HEK293 (cell line): ENCODE results near the gene SH3PXD2B.

Experiments
- CTCF ChIA-PET: fragments of 350-600 bp; formaldehyde crosslinking; extraction: SDS; loops from one replicate; lab custom pipeline; 2021; ENCODE audit warnings: antibody characterized with exemption; lab: Yijun Ruan, JAX
- POLR2A ChIA-PET: fragments of 300-600 bp; formaldehyde crosslinking; extraction: SDS; loops from one replicate; lab custom pipeline; 2020; ENCODE audit warnings: antibody characterized with exemption, inconsistent platforms; lab: Yijun Ruan, JAX
- H3K27ac ChIP-seq: fragments of 200-500 bp; sonication (Bioruptor generic); 2 replicates; pipeline ENCODE4 v1.5.1; 2014; ENCODE audit warnings: low read depth, low read length, control low read depth, inconsistent platforms; ENCODE audit errors: extremely low read depth
- H3K36me3 ChIP-seq, 2 experiments: fragments of 200-500 bp in 1 of 2; sonication (Bioruptor generic) in 1 of 2; 1 replicate in 1 of 2; 2 replicates in 1 of 2; pipeline ENCODE4 v1.5.1; 2014 to 2017; ENCODE audit warnings: inconsistent platforms in 2 of 2, low read length in 2 of 2; ENCODE audit not compliant: control insufficient read depth in 2 of 2, insufficient read depth in 1 of 2
- H3K4me1 ChIP-seq: fragments of 200-500 bp; sonication (Bioruptor generic); 2 replicates; pipeline ENCODE4 v1.5.1; 2014; ENCODE audit warnings: mild to moderate bottlenecking, low read length, inconsistent platforms; ENCODE audit not compliant: control insufficient read depth, insufficient read depth
- H3K4me3 ChIP-seq: 2 replicates; pipeline ENCODE4 v1.5.1; 2011; ENCODE audit warnings: low read depth, mild to moderate bottlenecking, control low read depth, low read length, moderate library complexity
- H3K9me3 ChIP-seq: fragments of 200-500 bp; sonication (Bioruptor generic); 2 replicates; pipeline ENCODE4 v1.5.1; 2014; ENCODE audit warnings: low read depth, low read length, inconsistent platforms; ENCODE audit not compliant: control insufficient read depth, insufficient read depth
- GFI1B ChIP-seq: fragments of 450-650 bp; formaldehyde crosslinking; IDR thresholded peaks from 2 replicates; pipeline ENCODE4 v1.5.1; 2016; ENCODE audit warnings: missing biosample characterization, missing genetic modification characterization
- GLI4 ChIP-seq: fragments of 450-650 bp; formaldehyde crosslinking; IDR thresholded peaks from 2 replicates; pipeline ENCODE4 v1.5.1; 2016; ENCODE audit warnings: missing biosample characterization, missing genetic modification characterization
- KLF1 ChIP-seq: fragments of 450-650 bp; formaldehyde crosslinking; IDR thresholded peaks from 2 replicates; pipeline ENCODE4 v1.5.1; 2016; ENCODE audit warnings: missing biosample characterization, missing genetic modification characterization
- MYNN ChIP-seq: fragments of 450-650 bp; formaldehyde crosslinking; IDR thresholded peaks from 2 replicates; pipeline ENCODE4 v1.5.1; 2016; ENCODE audit warnings: missing biosample characterization, missing genetic modification characterization, borderline replicate concordance
- PRDM1 ChIP-seq: fragments of 450-650 bp; formaldehyde crosslinking; IDR thresholded peaks from 2 replicates; pipeline ENCODE4; 2016; ENCODE audit warnings: missing biosample characterization, missing genetic modification characterization
- RBAK ChIP-seq: fragments of 450-650 bp; formaldehyde crosslinking; IDR thresholded peaks from 2 replicates; pipeline ENCODE4 v1.5.1; 2016; ENCODE audit warnings: missing biosample characterization, missing genetic modification characterization
- SCRT1 ChIP-seq: fragments of 450-650 bp; formaldehyde crosslinking; IDR thresholded peaks from 2 replicates; pipeline ENCODE4 v1.5.1; 2016; ENCODE audit warnings: missing biosample characterization, missing genetic modification characterization, borderline replicate concordance
- SCRT2 ChIP-seq: fragments of 450-650 bp; formaldehyde crosslinking; IDR thresholded peaks from 2 replicates; pipeline ENCODE4 v1.5.1; 2016; ENCODE audit warnings: missing biosample characterization, missing genetic modification characterization
- ZEB2 ChIP-seq: fragments of 450-650 bp; formaldehyde crosslinking; IDR thresholded peaks from 2 replicates; pipeline ENCODE4 v1.5.1; 2016; ENCODE audit warnings: missing biosample characterization, missing genetic modification characterization
- ZFP37 ChIP-seq: fragments of 450-650 bp; formaldehyde crosslinking; IDR thresholded peaks from 2 replicates; pipeline ENCODE4 v1.5.1; 2016; ENCODE audit warnings: missing biosample characterization, missing genetic modification characterization
- ZNF132 ChIP-seq: fragments of 450-650 bp; formaldehyde crosslinking; IDR thresholded peaks from 2 replicates; pipeline ENCODE4 v1.5.1; 2017; ENCODE audit warnings: missing biosample characterization, missing genetic modification characterization, borderline replicate concordance
- ZNF169 ChIP-seq: fragments of 450-650 bp; formaldehyde crosslinking; IDR thresholded peaks from 2 replicates; pipeline ENCODE4 v1.5.1; 2016; ENCODE audit warnings: missing biosample characterization, missing genetic modification characterization
- ZNF214 ChIP-seq: fragments of 450-650 bp; formaldehyde crosslinking; IDR thresholded peaks from 2 replicates; pipeline ENCODE4 v1.5.1; 2017; ENCODE audit warnings: missing biosample characterization, mild to moderate bottlenecking, missing genetic modification characterization, borderline replicate concordance
- ZNF324 ChIP-seq: fragments of 450-650 bp; formaldehyde crosslinking; IDR thresholded peaks from 2 replicates; pipeline ENCODE4 v1.5.1; 2016; ENCODE audit warnings: missing biosample characterization, missing genetic modification characterization
- ZNF350 ChIP-seq: fragments of 450-650 bp; formaldehyde crosslinking; IDR thresholded peaks from 2 replicates; pipeline ENCODE4 v1.5.0; 2017; ENCODE audit warnings: missing biosample characterization, mild to moderate bottlenecking, missing genetic modification characterization
- ZNF37A ChIP-seq: fragments of 450-650 bp; IDR thresholded peaks from 2 replicates; pipeline ENCODE4 v1.5.1; 2018; ENCODE audit warnings: missing biosample characterization, missing genetic modification characterization
- ZNF677 ChIP-seq: fragments of 450-650 bp; IDR thresholded peaks from 2 replicates; pipeline ENCODE4 v1.5.0; 2018; ENCODE audit warnings: missing biosample characterization, mild to moderate bottlenecking, missing genetic modification characterization, moderate library complexity
- ZNF777 ChIP-seq: fragments of 450-650 bp; formaldehyde crosslinking; IDR thresholded peaks from 2 replicates; pipeline ENCODE4 v1.5.1; 2017; ENCODE audit warnings: missing biosample characterization, missing genetic modification characterization, borderline replicate concordance
- ZNF792 ChIP-seq: fragments of 450-650 bp; formaldehyde crosslinking; IDR thresholded peaks from 2 replicates; pipeline ENCODE4 v1.5.1; 2016; ENCODE audit warnings: missing biosample characterization, missing genetic modification characterization
- TF ChIP-seq, protein P1 (sequence below): fragments of 450-650 bp; formaldehyde crosslinking; IDR thresholded peaks from 2 replicates; pipeline ENCODE4 v1.5.1; 2016; ENCODE audit warnings: missing biosample characterization, missing genetic modification characterization
- TF ChIP-seq, protein P2 (sequence below): fragments of 450-650 bp; formaldehyde crosslinking; IDR thresholded peaks from 2 replicates; pipeline ENCODE4 v1.5.1; 2016; ENCODE audit warnings: missing biosample characterization, missing genetic modification characterization, borderline replicate concordance

The SH3PXD2B gene

DNA sequence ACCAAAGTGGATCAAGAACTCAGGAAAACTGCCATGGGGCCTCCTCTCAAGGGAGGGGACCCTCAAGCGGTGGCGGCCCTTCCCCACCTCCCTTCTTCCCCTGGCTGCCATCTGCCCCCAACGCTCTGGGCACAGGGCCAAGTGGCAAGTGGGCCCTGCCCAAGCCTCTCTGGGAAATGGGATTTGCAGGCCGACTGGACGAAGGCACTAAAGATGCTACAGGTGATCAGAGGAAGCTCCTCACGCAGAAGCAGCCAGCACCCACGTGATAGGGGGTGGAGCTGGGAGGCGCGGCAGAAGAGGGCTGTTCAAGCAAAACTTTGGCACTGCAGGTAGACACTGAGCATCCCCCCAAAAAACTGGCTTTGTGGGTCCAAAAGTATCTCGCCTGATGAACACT lies 118.1 kb downstream of the SH3PXD2B start:
- ChIA-PET POLR2A (no interaction called here), CTCF (interaction anchor here (0.7 kb wide), 1 partner anchor 1554 kb away, joined by 3 read pairs; no protein-coding TSS in a partner anchor)
- TF ChIP-seq ZNF677 (tag by site-specific recombination) (no peak), ZFP37 (tag by site-specific recombination) (no peak), KLF1 (peak; percentile 53; the same call in 1 of the 2 replicates), ZNF792 (tag by site-specific recombination) (no peak), SCRT1 (tag by site-specific recombination) (0 out of 2 replicates have a peak, but pooled peaks have one; percentile 16), SCRT2 (peak; percentile 70; the same call in 1 of the 2 replicates), ZNF169 (tag by site-specific recombination) (no peak)
- TF ChIP-seq, protein P1, sequence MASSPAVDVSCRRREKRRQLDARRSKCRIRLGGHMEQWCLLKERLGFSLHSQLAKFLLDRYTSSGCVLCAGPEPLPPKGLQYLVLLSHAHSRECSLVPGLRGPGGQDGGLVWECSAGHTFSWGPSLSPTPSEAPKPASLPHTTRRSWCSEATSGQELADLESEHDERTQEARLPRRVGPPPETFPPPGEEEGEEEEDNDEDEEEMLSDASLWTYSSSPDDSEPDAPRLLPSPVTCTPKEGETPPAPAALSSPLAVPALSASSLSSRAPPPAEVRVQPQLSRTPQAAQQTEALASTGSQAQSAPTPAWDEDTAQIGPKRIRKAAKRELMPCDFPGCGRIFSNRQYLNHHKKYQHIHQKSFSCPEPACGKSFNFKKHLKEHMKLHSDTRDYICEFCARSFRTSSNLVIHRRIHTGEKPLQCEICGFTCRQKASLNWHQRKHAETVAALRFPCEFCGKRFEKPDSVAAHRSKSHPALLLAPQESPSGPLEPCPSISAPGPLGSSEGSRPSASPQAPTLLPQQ (tag by site-specific recombination) = peak; percentile 53; the same call in 1 of the 2 replicates
- no peaks in the 10 kb centered on the region for H3K9me3 ChIP-seq
- no peak overlapping the region for H3K4me3 ChIP-seq
- no peak overlapping the region for H3K27ac ChIP-seq
- H3K4me1 ChIP-seq = no peaks in the 10 kb centered on the region
- peaks cover 0 to 20% of the 10 kb centered on the region in 2 experiments; a peak in 1 of 3 replicates for H3K36me3 ChIP-seq

DNA sequence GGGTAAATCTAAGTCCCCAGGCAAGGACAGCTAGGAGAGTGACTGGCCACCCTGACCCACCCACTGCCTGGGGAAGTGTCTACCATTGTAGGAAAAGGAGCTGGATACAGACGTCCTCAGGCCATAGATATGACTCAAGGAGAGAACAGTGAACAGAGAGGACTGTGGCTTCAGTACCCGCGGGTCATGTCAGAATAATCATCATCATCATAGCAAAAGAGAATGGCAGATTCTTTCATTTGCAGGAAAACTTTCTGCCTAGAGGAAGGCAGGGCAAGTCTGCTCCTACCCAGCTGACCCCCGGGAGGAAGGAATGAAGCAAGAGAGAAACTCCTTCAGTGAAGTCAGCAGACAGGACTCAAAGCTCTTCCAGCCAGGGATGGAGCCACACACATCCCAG lies 118.6 kb downstream of the SH3PXD2B start:
- Histone ChIP-seq H3K36me3 (peaks cover 0 to 15% of the 10 kb centered on the region in 2 experiments; a peak in 1 of 3 replicates), H3K27ac (no peak overlapping the region), H3K4me3 (no peak overlapping the region), H3K4me1 (no peaks in the 10 kb centered on the region), H3K9me3 (no peaks in the 10 kb centered on the region)
- TF ChIP-seq ZNF132 (tag by site-specific recombination) (no peak), GLI4 (tag by site-specific recombination) (no peak), ZNF214 (tag by site-specific recombination) (no peak), GFI1B (no peak), MYNN (tag by site-specific recombination) (no peak), ZNF324 (tag by site-specific recombination) (no peak), RBAK (no peak), ZNF350 (no peak), ZNF777 (tag by site-specific recombination) (no peak)
- TF ChIP-seq, protein P2, sequence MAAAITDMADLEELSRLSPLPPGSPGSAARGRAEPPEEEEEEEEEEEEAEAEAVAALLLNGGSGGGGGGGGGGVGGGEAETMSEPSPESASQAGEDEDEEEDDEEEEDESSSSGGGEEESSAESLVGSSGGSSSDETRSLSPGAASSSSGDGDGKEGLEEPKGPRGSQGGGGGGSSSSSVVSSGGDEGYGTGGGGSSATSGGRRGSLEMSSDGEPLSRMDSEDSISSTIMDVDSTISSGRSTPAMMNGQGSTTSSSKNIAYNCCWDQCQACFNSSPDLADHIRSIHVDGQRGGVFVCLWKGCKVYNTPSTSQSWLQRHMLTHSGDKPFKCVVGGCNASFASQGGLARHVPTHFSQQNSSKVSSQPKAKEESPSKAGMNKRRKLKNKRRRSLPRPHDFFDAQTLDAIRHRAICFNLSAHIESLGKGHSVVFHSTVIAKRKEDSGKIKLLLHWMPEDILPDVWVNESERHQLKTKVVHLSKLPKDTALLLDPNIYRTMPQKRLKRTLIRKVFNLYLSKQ (tag by site-specific recombination) = no peak
- CTCF ChIA-PET = interaction anchor here (0.7 kb wide), 1 partner anchor 1553 kb away, joined by 3 read pairs; no protein-coding TSS in a partner anchor
- POLR2A ChIA-PET = no interaction called here

DNA sequence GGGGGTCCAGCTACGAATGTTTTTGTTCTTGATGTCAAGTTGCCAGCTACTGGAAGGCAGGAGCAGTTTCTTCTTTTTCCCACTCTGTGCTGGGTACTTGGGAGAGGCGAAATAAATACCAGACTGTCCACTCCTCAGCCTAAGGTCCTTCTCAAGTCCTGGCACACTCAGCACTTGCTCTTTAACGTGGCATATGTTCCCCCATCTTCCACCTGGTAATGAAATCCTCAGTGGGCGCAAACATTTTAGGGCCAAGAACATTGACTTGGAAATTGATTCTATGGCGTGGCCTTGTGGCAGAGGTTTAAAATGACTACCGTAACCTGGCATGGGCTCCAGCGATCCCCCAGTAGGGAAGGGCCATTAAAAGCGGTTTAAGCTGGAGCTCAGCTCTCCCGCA lies 119.7 kb downstream of the SH3PXD2B start:
- CTCF ChIA-PET = interaction anchor here (0.6 to 1.4 kb wide), 4 partner anchors 20 to 473 kb away, joined by 3 to 4 read pairs (median 4); partner anchors contain the start of gene UBTD2
- H3K27ac ChIP-seq = no peak overlapping the region
- peaks cover 0 to 8% of the 10 kb centered on the region in 2 experiments; a peak in 1 of 3 replicates for H3K36me3 ChIP-seq
- TF ChIP-seq PRDM1 (tag by site-specific recombination) (no peak), ZNF37A (tag by site-specific recombination) (no peak), ZEB2 (tag by site-specific recombination) (no peak)
- POLR2A ChIA-PET = no interaction called here
- H3K4me3 ChIP-seq = no peak overlapping the region
- H3K4me1 ChIP-seq = no peaks in the 10 kb centered on the region
- no peaks in the 10 kb centered on the region for H3K9me3 ChIP-seq
